NCI-H2171 (cell line): ENCODE results near the gene SLITRK2.

Experiments used
- DNase-seq: peaks from one replicate; lab custom pipeline; 2025; lab: John Stamatoyannopoulos, UW

SLITRK2 gene

DNA sequence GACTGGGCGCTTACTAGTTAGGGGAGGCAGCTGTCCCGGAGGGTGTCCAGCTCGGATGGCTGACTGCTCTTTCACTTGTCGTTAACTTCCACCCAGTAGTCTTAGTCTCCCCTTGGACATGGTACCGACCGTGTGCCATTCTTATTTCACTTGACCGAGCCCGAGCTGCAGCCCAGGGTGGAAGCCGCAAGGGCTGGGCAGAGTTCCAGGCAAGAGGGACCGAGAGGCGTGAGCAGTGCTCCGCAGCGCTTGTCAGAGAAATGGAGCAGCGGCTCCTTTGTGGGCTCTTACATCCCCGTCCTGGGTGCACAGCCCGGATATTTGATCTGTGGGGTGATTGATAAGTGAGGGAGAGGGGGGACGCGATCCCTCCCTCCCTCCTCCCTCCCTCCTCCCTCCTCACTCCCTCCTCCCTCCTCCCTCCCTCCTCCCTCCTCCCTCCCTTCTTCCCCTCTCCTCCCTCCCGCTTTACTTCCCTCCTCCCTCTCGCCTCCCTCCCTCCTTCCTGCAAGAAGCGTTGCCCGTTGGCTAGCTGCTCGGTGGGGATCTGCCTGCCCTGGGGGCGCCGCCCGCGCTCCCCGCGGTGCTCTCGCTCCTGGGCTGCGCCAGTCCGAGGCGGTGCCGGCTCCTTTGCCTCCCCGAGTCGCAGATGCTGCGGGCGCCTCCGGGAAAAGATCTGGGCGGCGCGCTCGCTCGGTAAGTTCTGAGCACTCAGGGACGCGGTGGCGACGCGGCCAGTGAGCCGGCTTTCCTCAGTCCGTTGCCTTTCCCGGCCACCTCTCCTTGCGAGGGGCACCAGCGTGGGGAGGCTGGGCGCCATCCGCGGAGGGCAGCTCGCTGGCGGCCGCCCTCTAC, at the start of gene SLITRK2:
TSS of gene SLITRK2 (plus strand) at position 499 of the 855 bp plus-strand sequence. CDS start 4,597 bp downstream, outside the sequence.
- no peak for DNase-seq

- no peak for DNase-seq
Observed at GRCh38 chrX:145773006-145773405, 44.6 kb upstream of the SLITRK2 start.

DNA sequence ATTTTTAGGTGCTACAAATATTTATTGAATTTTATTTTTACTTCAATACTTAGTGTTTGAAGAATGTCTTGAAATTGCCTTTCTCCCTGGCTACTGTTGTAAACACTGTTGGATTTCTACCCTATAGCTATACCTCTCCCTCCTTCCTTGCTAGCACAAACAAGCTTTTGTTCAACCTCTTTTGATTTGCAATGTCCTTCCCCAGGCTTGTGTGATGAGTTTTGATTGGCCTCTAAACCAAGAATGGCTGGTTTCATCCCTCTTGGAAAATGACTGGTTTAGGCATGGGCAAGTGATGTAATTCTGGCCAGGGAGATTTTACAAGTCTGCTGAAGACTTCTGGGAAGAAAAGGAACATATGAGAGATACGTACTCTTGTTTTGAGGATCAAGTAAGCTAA, 25.3 kb upstream of the SLITRK2 start:
- DNase-seq = no peak

DNA sequence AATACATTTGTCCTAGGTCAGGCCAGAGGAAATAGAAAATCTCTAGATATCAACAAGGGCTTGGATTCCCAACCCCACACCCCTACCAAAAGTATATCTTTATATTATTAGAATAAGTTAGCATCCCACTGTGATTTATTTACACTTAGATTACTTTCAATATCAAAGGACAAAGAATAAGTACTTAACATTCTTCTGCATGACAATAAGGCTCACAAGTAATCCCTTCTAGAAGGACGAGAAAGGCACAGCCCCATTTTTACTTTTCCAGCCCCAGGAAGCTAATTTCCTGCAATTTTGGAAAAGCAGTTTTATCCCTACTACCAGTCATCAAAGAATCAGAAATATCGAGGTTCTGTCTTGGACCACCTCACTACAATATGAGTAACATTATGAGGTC, 14.1 kb upstream of the SLITRK2 start:
- no peak for DNase-seq

- no peak for DNase-seq
Observed at GRCh38 chrX:145813081-145813480, 4.5 kb upstream of the SLITRK2 start.

- no peak for DNase-seq
Observed at GRCh38 chrX:145816601-145817315, 871 bp upstream of the SLITRK2 start.

DNA sequence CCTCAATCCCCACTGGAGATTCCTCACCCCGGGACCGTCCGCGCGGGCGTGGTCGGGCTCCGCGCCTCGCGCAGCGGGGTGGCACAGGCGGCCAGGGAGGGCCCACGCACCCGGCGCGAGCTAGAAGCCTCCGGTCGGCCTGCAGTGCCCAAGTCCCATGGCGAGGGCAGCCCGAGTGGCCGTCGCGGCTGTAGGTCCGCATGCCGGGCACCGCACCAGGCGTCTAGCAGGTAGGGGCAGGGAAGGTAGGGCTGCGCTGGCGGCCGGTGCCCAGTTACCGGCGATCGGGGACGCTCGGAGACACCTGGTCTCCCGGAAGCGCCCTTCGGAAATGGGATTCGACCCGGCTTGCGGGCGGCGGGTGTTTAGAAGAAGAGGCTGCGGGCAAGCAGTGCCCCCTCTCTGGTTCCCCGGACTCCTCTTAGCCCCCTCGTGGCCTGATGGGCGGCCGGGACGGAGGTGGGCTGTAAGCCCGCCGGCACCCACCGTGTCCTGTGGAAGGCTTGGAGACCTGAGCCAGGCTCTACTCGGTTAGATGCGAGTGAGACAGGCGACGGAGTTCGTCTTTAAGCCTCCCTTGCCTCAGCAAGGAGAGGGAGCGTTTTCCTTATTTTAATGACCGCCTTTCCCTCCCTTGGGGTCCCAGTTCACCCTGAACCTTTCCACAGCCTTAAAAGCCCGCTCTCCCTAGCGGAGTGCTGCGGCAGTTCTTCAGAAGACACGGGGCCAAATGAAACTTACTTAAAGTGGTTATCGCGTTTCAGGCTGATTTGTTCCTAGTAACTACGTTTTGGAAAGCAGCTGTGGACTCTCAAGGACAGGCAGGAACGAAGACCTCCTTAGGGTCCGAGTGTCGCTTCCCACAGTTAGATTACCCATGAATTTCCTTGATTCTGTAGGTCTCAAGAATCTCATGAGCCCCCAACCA, 821 bp downstream of the SLITRK2 start:
- no peak for DNase-seq

GRCh38 chrX:145820825-145821224, 3.2 kb downstream of the SLITRK2 start:
- DNase-seq = no peak

- no peak for DNase-seq
Observed at GRCh38 chrX:145821291-145821897, 3.8 kb downstream of the SLITRK2 start.

DNA sequence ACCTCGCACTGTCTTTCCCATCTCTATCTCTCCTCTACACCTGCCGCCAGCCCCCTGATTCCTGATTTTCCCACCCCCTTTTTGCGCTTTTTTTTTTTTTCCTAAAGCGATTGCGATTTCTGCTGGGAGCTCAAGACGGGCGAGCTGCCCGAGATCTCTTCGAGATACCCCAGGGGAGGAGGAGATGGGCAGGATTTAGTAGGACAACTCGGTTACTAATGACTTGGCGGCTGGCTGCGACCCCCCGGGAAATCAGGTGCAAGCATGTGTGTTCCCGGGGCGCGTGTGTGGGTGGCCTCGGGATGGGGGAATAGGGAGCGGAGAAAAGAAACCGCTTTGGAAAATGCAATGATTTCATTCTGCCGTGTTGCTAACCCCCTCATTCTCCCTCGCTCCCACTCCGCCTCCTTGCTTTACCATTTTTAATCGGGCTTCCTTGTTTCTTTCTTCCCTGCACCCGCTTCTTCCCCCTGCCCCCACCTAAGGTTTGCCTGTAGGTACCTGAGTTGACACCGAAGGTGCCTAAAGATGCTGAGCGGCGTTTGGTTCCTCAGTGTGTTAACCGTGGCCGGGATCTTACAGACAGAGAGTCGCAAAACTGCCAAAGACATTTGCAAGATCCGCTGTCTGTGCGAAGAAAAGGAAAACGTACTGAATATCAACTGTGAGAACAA, 4.4 kb downstream of the SLITRK2 start:
- DNase-seq = no peak

DNA sequence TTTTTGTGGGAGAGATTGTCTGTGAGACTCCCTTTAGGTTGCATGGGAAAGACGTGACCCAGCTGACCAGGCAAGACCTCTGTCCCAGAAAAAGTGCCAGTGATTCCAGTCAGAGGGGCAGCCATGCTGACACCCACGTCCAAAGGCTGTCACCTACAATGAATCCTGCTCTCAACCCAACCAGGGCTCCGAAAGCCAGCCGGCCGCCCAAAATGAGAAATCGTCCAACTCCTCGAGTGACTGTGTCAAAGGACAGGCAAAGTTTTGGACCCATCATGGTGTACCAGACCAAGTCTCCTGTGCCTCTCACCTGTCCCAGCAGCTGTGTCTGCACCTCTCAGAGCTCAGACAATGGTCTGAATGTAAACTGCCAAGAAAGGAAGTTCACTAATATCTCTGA, 5.5 kb downstream of the SLITRK2 start:
- no peak for DNase-seq

DNA sequence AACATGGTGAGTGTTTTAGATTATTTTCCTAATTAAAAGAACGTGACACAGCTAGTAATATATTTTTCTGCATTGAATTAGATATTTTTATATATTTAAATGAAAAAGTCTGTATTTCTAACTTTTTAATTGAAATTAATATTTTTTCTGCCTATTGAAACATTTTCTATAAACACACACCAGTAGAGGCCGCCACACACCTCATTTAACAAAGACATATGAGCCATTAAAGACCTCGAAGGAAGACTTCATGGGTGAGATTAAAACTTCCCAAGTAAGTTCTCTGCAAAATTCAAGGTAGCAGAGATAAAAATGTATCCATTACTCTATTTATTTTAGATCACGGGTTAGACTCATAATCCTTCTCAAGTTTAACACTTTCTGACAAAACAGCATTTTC, 8.3 kb downstream of the SLITRK2 start:
- no peak for DNase-seq

GRCh38 chrX:145826466-145826865, 8.8 kb downstream of the SLITRK2 start:
- no peak for DNase-seq

- DNase-seq = no peak
Observed at GRCh38 chrX:145832796-145833195, 15.2 kb downstream of the SLITRK2 start.

DNA sequence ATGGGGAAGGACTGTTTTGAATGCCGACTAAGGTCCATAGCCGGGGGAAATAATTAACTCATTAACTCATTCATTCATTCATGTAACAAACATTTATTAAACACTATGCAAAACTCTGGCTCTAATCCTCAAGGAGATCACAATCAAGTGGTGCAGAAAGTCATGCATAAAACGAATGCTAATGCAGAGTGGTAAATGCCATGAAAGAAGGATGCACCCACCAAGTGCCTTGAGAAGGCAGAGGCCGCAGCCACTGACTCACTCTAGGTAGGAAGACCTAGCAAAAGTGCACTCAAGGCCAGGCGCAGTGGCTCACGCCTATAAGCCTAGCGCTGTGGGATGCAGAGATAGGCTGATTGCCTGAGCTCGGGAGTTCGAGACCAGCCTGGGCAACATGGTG, 22.9 kb downstream of the SLITRK2 start:
- DNase-seq = no peak

DNA sequence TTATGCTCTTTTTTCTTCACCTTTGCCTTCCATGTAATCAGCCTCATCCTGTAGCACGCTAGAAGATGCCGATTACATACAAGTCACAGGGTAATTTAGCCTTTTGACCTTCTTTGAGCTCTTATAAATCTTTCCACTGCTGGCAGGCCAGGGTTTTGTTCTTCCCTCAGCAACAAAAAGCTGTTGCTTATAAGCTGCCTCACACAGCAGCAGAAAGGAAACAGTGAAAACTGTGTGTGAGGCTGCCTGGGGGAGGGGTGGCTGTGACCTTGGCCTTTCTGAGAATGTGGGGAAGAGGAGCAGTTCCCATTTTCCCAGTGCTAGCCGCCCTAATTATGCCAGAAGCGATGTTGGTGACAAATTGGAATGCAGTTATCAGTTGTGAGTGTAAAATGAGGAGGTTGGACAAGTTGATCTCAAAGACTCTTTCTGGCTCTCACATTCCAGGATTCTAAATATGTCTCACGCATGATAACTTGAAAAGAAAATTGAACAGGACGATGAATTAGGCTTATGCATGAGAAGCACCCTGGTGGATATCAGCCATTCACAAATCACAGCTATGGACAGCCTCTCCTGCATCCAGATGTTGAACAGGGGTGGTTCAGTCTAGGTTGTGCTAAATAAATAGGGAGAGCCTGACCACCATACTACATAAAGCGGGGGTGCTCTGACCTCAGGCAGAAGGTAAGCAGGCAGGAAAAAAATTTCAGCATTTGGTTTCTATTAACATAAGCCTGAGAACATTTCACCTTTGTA, 25.7 kb downstream of the SLITRK2 start:
- no peak for DNase-seq

- no peak for DNase-seq
Observed at GRCh38 chrX:145844886-145845285, 27.3 kb downstream of the SLITRK2 start.

DNA sequence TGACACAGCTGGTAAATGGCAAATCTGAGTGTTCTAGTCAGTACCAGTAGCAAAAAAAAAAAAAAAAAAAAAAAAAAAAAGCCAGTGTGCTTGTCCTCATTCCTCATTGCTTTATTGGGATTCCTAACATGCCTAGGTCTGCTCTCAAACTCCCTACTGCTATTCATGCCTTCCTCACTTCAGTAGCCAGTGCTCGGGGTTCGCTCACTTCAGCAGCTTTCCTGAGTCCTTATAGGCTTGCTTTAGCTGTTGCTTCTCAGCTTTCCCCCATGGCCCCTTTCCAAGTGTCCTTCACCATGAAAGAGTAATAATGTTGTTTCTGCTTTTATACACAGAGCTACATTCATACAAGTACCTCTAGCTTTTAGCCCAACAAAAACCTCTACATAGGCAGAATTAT, 30.8 kb downstream of the SLITRK2 start:
- DNase-seq = no peak

- DNase-seq = no peak
Observed at GRCh38 chrX:145848857-145849256, 31.2 kb downstream of the SLITRK2 start.

- DNase-seq = no peak
Observed at GRCh38 chrX:145853181-145853580, 35.6 kb downstream of the SLITRK2 start.

DNA sequence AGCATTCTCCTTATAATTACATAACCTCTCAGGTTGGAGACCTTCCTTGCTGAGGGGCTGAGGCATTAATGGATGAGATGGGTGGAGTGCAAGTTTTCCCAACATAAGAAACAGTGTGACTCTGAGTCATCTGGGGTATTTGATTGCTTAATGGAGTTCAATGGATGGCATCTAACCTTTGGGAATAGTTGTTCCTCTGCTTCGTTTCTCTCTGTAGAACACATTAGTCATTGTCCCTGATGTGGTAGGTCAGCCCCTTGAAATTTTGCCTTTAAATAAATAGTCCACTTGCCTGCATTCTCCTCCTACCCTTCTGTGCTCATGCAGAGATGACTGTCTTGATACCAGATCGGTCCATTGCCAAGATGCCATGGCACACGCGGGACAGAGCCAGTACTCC, 38.6 kb downstream of the SLITRK2 start:
- no peak for DNase-seq
